K562 (cell line): ENCODE data around the gene C1orf50. TPM values are rescaled to one million over a fixed set of nuclear protein-coding genes. Genes with fewer than 3 reads are reported as not detected.

Experiments
- ARNT ChIP-seq, 2 experiments: fragments of 450-650 bp; IDR thresholded peaks; 2 replicates each; pipeline ENCODE4 v1.6.1; 2016; ENCODE audit warnings: mild to moderate bottlenecking in 1 of 2
- E2F6 ChIP-seq, 2 experiments: IDR thresholded peaks; 2 replicates each; pipeline ENCODE4 v1.6.1; 2011; ENCODE audit warnings: borderline replicate concordance in 1 of 2, control low read depth in 1 of 2, low read depth in 1 of 2, low read length in 1 of 2, mild to moderate bottlenecking in 1 of 2, mixed read lengths in 1 of 2, moderate library complexity in 1 of 2; ENCODE audit not compliant: insufficient read depth in 1 of 2, insufficient read length in 1 of 2, poor library complexity in 1 of 2, severe bottlenecking in 1 of 2; ENCODE audit errors: extremely low read depth in 1 of 2
- E4F1 ChIP-seq: fragments of 250-450 bp; sonication (Bioruptor Pico); IDR thresholded peaks from 2 replicates; pipeline ENCODE4 v1.5.0; 2021; ENCODE audit warnings: mild to moderate bottlenecking, borderline replicate concordance
- ELF1 ChIP-seq: fragments of 200-800 bp; sonication (Bioruptor generic); IDR thresholded peaks from 2 replicates; pipeline ENCODE4 v1.6.1; 2016; ENCODE audit warnings: missing genetic modification characterization, missing compliant biosample characterization
- JUND ChIP-seq, 2 experiments: IDR thresholded peaks; 2 replicates in 1 of 2; 3 replicates in 1 of 2; pipeline ENCODE4 v1.6.1; 2011; ENCODE audit warnings: borderline replicate concordance in 2 of 2, low read depth in 2 of 2, low read length in 2 of 2, improper control_type of control experiment in 1 of 2, missing biosample characterization in 1 of 2, missing genetic modification characterization in 1 of 2, missing genetic modification reagents in 1 of 2
- KLF1 ChIP-seq: fragments of 450-650 bp; IDR thresholded peaks from 2 replicates; pipeline ENCODE4 v1.6.1; 2016; ENCODE audit warnings: missing genetic modification characterization, missing compliant biosample characterization
- NCOA2 ChIP-seq, 2 experiments: fragments of 450-650 bp; IDR thresholded peaks; 2 replicates each; pipeline ENCODE4 v1.6.1; 2018; ENCODE audit warnings: mild to moderate bottlenecking in 2 of 2, moderate library complexity in 1 of 2; ENCODE audit not compliant: partially characterized antibody in 2 of 2
- SNIP1 ChIP-seq: fragments of 450-650 bp; IDR thresholded peaks from 2 replicates; pipeline ENCODE4 v1.7.1; 2017; ENCODE audit warnings: low read depth, mild to moderate bottlenecking
- SPI1 ChIP-seq: IDR thresholded peaks from 2 replicates; pipeline ENCODE4 v1.6.1; 2011; ENCODE audit warnings: low read depth, low read length, control low read depth, borderline replicate concordance
- ZBTB40 ChIP-seq, 2 experiments: fragments of 450-650 bp in 1 of 2; sonication (generic) in 1 of 2; formaldehyde crosslinking in 1 of 2; IDR thresholded peaks; 2 replicates each; pipeline versions ENCODE4 v1.7.1 to v1.9.0; 2016 to 2022; ENCODE audit warnings: inconsistent platforms in 1 of 2, mild to moderate bottlenecking in 1 of 2, missing genetic modification reagents in 1 of 2
- ZNF12 ChIP-seq: sonication (generic); formaldehyde crosslinking; IDR thresholded peaks from 2 replicates; pipeline ENCODE4 v1.4.0; 2020; ENCODE audit warnings: mild to moderate bottlenecking, missing genetic modification reagents
- polyA plus RNA-seq, 8 experiments: library from polyadenylated mRNA; depleted of rRNA in 4 of 8; stranded (reverse) in 5 of 8; unstranded in 3 of 8; fragments of >200 nt; fragmentation: Nextera tagmentation in 2 of 8; fragmentation: Illumina TruSeq in 1 of 8; extraction: Ambion mirVana in 2 of 8; extraction: Trizol in 1 of 8; gene quantifications; 2 replicates each; pipeline versions ENCODE4 v1.2.1 to v1.2.3, GENCODE V29; 2011 to 2014; ENCODE audit warnings: inconsistent platforms in 1 of 8, missing spikeins in 1 of 8
- total RNA-seq, 7 experiments: library from RNA; depleted of rRNA in 6 of 7; stranded (reverse); fragments of >200 nt in 6 of 7; fragmentation: Illumina TruSeq in 2 of 7; extraction: Trizol in 2 of 7; gene quantifications; 2 replicates each; pipeline versions ENCODE4 v1.2.1 to v1.2.3, GENCODE V29; 2011 to 2021; ENCODE audit warnings: low replicate concordance in 1 of 7

C1orf50 gene
- total and polyA plus RNA-seq, 9 of the 15 experiments (the other 6 are each of a cell fraction or from before 2014, with no cell fraction given): 0.55 to 13.9 (median 5.2) TPM

DNA sequence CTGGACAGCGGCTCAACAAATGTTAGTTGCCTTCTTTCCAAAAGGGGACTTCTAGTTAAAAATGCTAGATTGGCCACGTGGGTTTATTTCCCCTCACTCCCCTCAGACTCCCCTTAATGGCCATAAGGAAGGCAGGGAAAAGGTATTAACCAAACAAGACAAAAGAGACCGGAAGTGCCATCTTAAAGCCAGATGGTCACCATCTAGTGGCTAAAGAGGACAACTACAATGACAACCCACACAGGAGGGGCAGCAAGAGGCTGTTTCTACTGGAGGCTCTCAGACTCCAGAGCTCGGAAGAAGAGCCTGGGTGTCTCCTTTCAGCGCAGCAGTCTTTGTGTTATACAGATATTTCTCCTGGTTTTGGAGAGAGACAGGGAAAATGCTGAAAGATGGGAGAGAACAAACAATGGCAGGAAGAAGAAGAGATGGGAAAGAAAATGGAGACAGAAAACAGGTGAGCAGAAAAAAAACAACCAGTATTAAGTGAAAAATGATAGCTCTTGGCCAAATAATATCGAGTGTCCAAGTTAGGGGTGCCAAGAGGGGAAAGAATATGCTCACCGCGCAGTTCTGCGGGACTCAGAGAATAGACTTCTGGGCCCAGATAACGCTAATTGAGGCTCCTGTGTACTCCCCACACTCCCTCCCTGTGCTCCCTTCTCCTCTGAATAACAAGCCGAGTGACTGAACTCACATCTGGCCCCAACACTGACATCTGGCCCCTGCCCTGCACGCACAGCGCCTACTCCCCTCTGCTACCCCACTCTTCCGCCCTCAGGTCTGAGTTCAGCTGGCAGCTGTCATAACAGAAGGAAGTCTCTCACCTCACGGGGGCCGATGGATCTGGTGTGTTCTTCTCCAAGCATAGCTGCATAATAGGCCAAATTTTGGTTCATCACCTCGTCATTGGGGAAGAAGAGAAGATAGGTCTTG, 9.8 kb upstream of the C1orf50 start (continued):
- TF ChIP-seq E4F1 (no peak), ZBTB40 (IDR thresholded peaks at IDR 0.05) (peak; percentile 28; the same call in 1 of the 2 replicates), ZBTB40 (CRISPR knock-in tag; IDR thresholded peaks at IDR 0.05) (no peak), ELF1 (tag) (peak; percentile 89), SNIP1 (no peak), JUND (IDR thresholded peaks at IDR 0.05; ENCODE audit: borderline replicate concordance, low read depth, low read length) (no peak), JUND (tag; IDR thresholded peaks at IDR 0.05; ENCODE audit: borderline replicate concordance, low read depth, low read length) (no peak), ARNT (IDR thresholded peaks at IDR 0.05) (0 out of 4 replicates have a peak, but pooled peaks of 1 of the 2 experiments have one; percentile 40), SPI1 (peak; percentile 60; the same call in 1 of the 2 replicates), ZNF12 (CRISPR knock-in tag) (no peak), E2F6 (IDR thresholded peaks at IDR 0.05; ENCODE audit: borderline replicate concordance in 1 of 2, extremely low read depth in 1 of 2, insufficient read depth in 1 of 2, insufficient read length in 1 of 2, low read depth in 1 of 2, low read length in 1 of 2, poor library complexity in 1 of 2, severe bottlenecking in 1 of 2) (no peak), NCOA2 (IDR thresholded peaks at IDR 0.05; ENCODE audit: partially characterized antibody in 2 of 2) (no peak), KLF1 (tag) (0 out of 2 replicates have a peak, but pooled peaks have one; percentile 28)
